H1 (cell line): Measurements from ENCODE around the gene HYDIN.

Experiments used
- CBX5 ChIP-seq: fragments of 300-800, 300-1000 bp; sonication (generic); IDR thresholded peaks from 2 replicates; pipeline ENCODE4 v1.7.1; 2016; ENCODE audit warnings: antibody characterized with exemption, low read length, low read depth
- EZH2 ChIP-seq: fragments of 200-600 bp; sonication (generic); IDR thresholded peaks from 2 replicates; pipeline ENCODE4 v1.7.1; 2012; ENCODE audit warnings: low read depth, mild to moderate bottlenecking, moderate library complexity, low read length, inconsistent platforms; ENCODE audit not compliant: severe bottlenecking
- HDAC2 ChIP-seq, 2 experiments: fragments of 300-600 bp in 1 of 2; sonication (generic) in 1 of 2; IDR thresholded peaks; 2 replicates each; pipeline ENCODE4 v1.6.1; 2011 to 2012; ENCODE audit warnings: low read depth in 2 of 2, low read length in 2 of 2, mild to moderate bottlenecking in 2 of 2, moderate library complexity in 2 of 2, borderline replicate concordance in 1 of 2, inconsistent platforms in 1 of 2
- JUN ChIP-seq: IDR thresholded peaks from 2 replicates; pipeline ENCODE4 v1.6.1; 2011; ENCODE audit warnings: low read depth, mild to moderate bottlenecking, improper control_type of control experiment, low read length
- MAFK ChIP-seq: IDR thresholded peaks from 2 replicates; pipeline ENCODE4 v1.6.1; 2012; ENCODE audit warnings: low read depth, mild to moderate bottlenecking, improper control_type of control experiment, low read length
- POLR2A ChIP-seq, 2 experiments: IDR thresholded peaks; 1 replicate in 1 of 2; 2 replicates in 1 of 2; pipeline ENCODE4 v1.6.1; 2011; ENCODE audit warnings: low read depth in 2 of 2, low read length in 2 of 2, mild to moderate bottlenecking in 2 of 2; ENCODE audit errors: control extremely low read depth in 1 of 2
- POLR2AphosphoS5 ChIP-seq: IDR thresholded peaks from 2 replicates; pipeline ENCODE4 v1.6.1; 2011; ENCODE audit warnings: low read depth, low read length
- TEAD4 ChIP-seq: IDR thresholded peaks from 2 replicates; pipeline ENCODE4 v1.6.1; 2012; ENCODE audit warnings: low read depth, low read length, inconsistent platforms, mixed read lengths
- YY1 ChIP-seq: IDR thresholded peaks from 2 replicates; pipeline ENCODE4 v1.6.1; 2011; ENCODE audit warnings: low read depth, mild to moderate bottlenecking, low read length
- TF ChIP-seq, protein P1 (sequence below), 3 experiments: IDR thresholded peaks; 1 replicate in 2 of 3; 2 replicates in 1 of 3; pipeline versions ENCODE4 v1.5.1 to v1.6.1; 2011; ENCODE audit warnings: low read length in 3 of 3, mild to moderate bottlenecking in 3 of 3, inconsistent platforms in 2 of 3, low read depth in 1 of 3, moderate library complexity in 1 of 3; ENCODE audit not compliant: insufficient read depth in 1 of 3; ENCODE audit errors: control extremely low read depth in 1 of 3
- TF ChIP-seq, protein P2 (sequence below): IDR thresholded peaks from 2 replicates; pipeline ENCODE4 v1.6.1; 2012; ENCODE audit warnings: inconsistent platforms

DNA sequence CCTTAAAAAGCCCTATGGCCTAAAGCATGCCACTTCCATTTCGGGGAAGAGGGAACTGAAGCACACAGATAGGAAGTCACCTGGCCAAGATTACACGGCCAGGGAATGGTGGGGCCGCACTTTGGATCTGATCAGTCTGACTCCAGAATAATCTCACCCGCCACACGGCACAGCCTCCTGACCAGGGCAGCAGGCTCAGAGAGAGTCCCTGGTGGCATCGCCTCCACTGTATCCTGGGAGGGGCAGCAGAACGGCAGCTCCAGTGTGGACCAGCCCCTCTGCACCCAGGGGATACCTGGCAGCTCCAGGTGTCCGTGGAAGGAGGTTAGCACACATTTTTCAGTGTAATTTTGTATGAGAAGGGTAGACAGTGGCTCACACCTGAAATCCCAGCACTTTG is 465.0 kb downstream of the HYDIN start:
- TF ChIP-seq EZH2: no peak
- TF ChIP-seq POLR2AphosphoS5: no peak
- TF ChIP-seq CBX5: no peak
- no peak for TF ChIP-seq POLR2A (IDR thresholded peaks at IDR 0.05; ENCODE audit: control extremely low read depth in 1 of 2, low read depth in 2 of 2, low read length in 2 of 2)
- TF ChIP-seq, protein P1, sequence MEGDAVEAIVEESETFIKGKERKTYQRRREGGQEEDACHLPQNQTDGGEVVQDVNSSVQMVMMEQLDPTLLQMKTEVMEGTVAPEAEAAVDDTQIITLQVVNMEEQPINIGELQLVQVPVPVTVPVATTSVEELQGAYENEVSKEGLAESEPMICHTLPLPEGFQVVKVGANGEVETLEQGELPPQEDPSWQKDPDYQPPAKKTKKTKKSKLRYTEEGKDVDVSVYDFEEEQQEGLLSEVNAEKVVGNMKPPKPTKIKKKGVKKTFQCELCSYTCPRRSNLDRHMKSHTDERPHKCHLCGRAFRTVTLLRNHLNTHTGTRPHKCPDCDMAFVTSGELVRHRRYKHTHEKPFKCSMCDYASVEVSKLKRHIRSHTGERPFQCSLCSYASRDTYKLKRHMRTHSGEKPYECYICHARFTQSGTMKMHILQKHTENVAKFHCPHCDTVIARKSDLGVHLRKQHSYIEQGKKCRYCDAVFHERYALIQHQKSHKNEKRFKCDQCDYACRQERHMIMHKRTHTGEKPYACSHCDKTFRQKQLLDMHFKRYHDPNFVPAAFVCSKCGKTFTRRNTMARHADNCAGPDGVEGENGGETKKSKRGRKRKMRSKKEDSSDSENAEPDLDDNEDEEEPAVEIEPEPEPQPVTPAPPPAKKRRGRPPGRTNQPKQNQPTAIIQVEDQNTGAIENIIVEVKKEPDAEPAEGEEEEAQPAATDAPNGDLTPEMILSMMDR (IDR thresholded peaks at IDR 0.05; ENCODE audit: control extremely low read depth in 1 of 3, insufficient read depth in 1 of 3, low read depth in 1 of 3, low read length in 3 of 3): no peak
- TF ChIP-seq, protein P2, sequence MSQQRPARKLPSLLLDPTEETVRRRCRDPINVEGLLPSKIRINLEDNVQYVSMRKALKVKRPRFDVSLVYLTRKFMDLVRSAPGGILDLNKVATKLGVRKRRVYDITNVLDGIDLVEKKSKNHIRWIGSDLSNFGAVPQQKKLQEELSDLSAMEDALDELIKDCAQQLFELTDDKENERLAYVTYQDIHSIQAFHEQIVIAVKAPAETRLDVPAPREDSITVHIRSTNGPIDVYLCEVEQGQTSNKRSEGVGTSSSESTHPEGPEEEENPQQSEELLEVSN: no peak
- no peak for TF ChIP-seq TEAD4
- no peak for TF ChIP-seq HDAC2 (IDR thresholded peaks at IDR 0.05; ENCODE audit: borderline replicate concordance in 1 of 2, low read depth in 2 of 2, low read length in 2 of 2)
- TF ChIP-seq YY1: no peak
- TF ChIP-seq JUN: no peak
- no peak for TF ChIP-seq MAFK
